CD4-positive, CD25-positive, alpha-beta regulatory T cell (primary cell): ENCODE data around the gene MUC13. TPM values are rescaled to one million over a fixed set of nuclear protein-coding genes. Genes with fewer than 3 reads are reported as not detected.

ENCODE experiments used
- ATAC-seq, 2 donors: fragments of 150-1000 bp; cut with Tn5 transposase; one replicate each; pipeline ENCODE4 v1.10.0; 2021; ENCODE audit warnings: low read depth in 2 of 2, moderate number of reproducible peaks in 2 of 2, moderate library complexity in 1 of 2
- DNase-seq, 3 donors: peaks; one replicate each; pipeline versions ENCODE4 v3.0.0 to v3.0.0-alpha.2; 2012 to 2022; ENCODE audit warnings: mixed read lengths in 1 of 3
- H3K27ac ChIP-seq: one replicate; pipeline ENCODE4 v1.7.0; 2013; ENCODE audit warnings: mild to moderate bottlenecking, low read length; ENCODE audit not compliant: insufficient read depth, poor library complexity, severe bottlenecking
- H3K27me3 ChIP-seq: one replicate; pipeline ENCODE4 v1.7.0; 2013; ENCODE audit warnings: low read length; ENCODE audit not compliant: control insufficient read depth, insufficient read depth
- H3K36me3 ChIP-seq: one replicate; pipeline ENCODE4 v1.7.0; 2013; ENCODE audit warnings: mild to moderate bottlenecking, low read length, moderate library complexity; ENCODE audit not compliant: control insufficient read depth, insufficient read depth
- H3K4me1 ChIP-seq: 2 replicates; pipeline ENCODE4 v1.7.0; 2013; ENCODE audit warnings: mild to moderate bottlenecking, low read length; ENCODE audit not compliant: insufficient read depth, control insufficient read depth, poor library complexity, severe bottlenecking
- H3K4me3 ChIP-seq: one replicate; pipeline ENCODE4 v1.7.0; 2013; ENCODE audit warnings: low read depth, mild to moderate bottlenecking, low read length, moderate library complexity
- H3K9me3 ChIP-seq, 2 experiments: 1 replicate in 1 of 2; 2 replicates in 1 of 2; pipeline ENCODE4 v1.7.0; 2013; ENCODE audit warnings: low read length in 2 of 2, mild to moderate bottlenecking in 1 of 2, moderate library complexity in 1 of 2; ENCODE audit not compliant: control insufficient read depth in 2 of 2
- H3K27ac Mint-ChIP-seq, 3 donors: one replicate each; pipeline ENCODE4 v1.8.0; 2020 to 2022; ENCODE audit warnings: mild to moderate bottlenecking in 3 of 3, mixed read lengths in 3 of 3, moderate library complexity in 2 of 3
- H3K27me3 Mint-ChIP-seq: one replicate; pipeline ENCODE4 v1.8.0; 2022; ENCODE audit warnings: mild to moderate bottlenecking, mixed read lengths
- H3K36me3 Mint-ChIP-seq: one replicate; pipeline ENCODE4 v1.8.0; 2020; ENCODE audit warnings: mixed read lengths
- H3K4me1 Mint-ChIP-seq, 4 donors: one replicate each; pipeline ENCODE4 v1.8.0; 2020 to 2022; ENCODE audit warnings: mixed read lengths in 4 of 4, mild to moderate bottlenecking in 1 of 4
- H3K4me3 Mint-ChIP-seq, 4 donors: one replicate each; pipeline ENCODE4 v1.8.0; 2020 to 2022; ENCODE audit warnings: mild to moderate bottlenecking in 4 of 4, mixed read lengths in 4 of 4, moderate library complexity in 3 of 4
- H3K9me3 Mint-ChIP-seq, 7 donors: one replicate each; pipeline ENCODE4 v1.8.0; 2020 to 2022; ENCODE audit warnings: mixed read lengths in 7 of 7, mild to moderate bottlenecking in 3 of 7, moderate library complexity in 2 of 7
- polyA plus RNA-seq, 4 donors: library from polyadenylated mRNA; unstranded; fragments of 300-500 nt; fragmentation: Illumina TruSeq; gene quantifications; one replicate each; pipeline ENCODE4 v1.2.3, GENCODE V29; 2021
- total RNA-seq: library from RNA; stranded (reverse); gene quantifications from one replicate; pipeline ENCODE4 v1.2.3, GENCODE V29; 2022

MUC13 gene
- total and polyA plus RNA-seq, 5 donors from 2014 or later = 0.49 TPM; not detected in 4

GRCh38 chr3:124886168-124887056 lies 48.1 kb downstream of the MUC13 start:
- H3K27me3 ChIP-seq = peaks cover 15% of the 10 kb centered on the region
- ATAC-seq (peak; percentile 59 to 63), DNase-seq (peak in 2 of 3 donors; percentile 5 to 13)
- Mint-ChIP-seq H3K27ac (no peak overlapping the region), H3K9me3 (peaks cover 0 to 2% (median 0%) of the 10 kb centered on the region in 7 donors), H3K4me1 (peaks cover 0 to 14% (median 4%) of the 10 kb centered on the region in 4 donors), H3K4me3 (peak overlapping the region in 3 of 4 donors; percentile 45 to 71 (median 63)), H3K27me3 (peaks cover 78% of the 10 kb centered on the region), H3K36me3 (no peaks in the 10 kb centered on the region)
- H3K4me3 ChIP-seq = no peak overlapping the region
- peaks cover 6% of the 10 kb centered on the region for H3K4me1 ChIP-seq
- no peak overlapping the region for H3K27ac ChIP-seq
- H3K9me3 ChIP-seq = no peaks in the 10 kb centered on the region
- no peaks in the 10 kb centered on the region for H3K36me3 ChIP-seq

- no peaks in the 10 kb centered on the region for H3K36me3 Mint-ChIP-seq
- ATAC-seq = no peak
- H3K4me1 Mint-ChIP-seq = peaks cover 0 to 14% (median 4%) of the 10 kb centered on the region in 4 donors
- H3K9me3 Mint-ChIP-seq = peaks cover 0 to 3% (median 0%) of the 10 kb centered on the region in 7 donors
- no peak overlapping the region for H3K27ac Mint-ChIP-seq
- H3K27me3 ChIP-seq = peaks cover 15% of the 10 kb centered on the region
- no peaks in the 10 kb centered on the region for H3K36me3 ChIP-seq
- H3K27ac ChIP-seq = no peak overlapping the region
- H3K27me3 Mint-ChIP-seq = peaks cover 72% of the 10 kb centered on the region
- H3K9me3 ChIP-seq = no peaks in the 10 kb centered on the region
- peaks cover 6% of the 10 kb centered on the region for H3K4me1 ChIP-seq
- DNase-seq = no peak
- no peak overlapping the region for H3K4me3 ChIP-seq
- peak overlapping the region; percentile 45 to 81 (median 67) for H3K4me3 Mint-ChIP-seq
Measured at GRCh38 chr3:124885466-124886167, 48.9 kb downstream of the MUC13 start.

- Histone ChIP-seq H3K9me3 (no peaks in the 10 kb centered on the region), H3K27ac (no peak overlapping the region), H3K4me1 (peaks cover 6% of the 10 kb centered on the region), H3K27me3 (peaks cover 15% of the 10 kb centered on the region), H3K4me3 (no peak overlapping the region), H3K36me3 (no peaks in the 10 kb centered on the region)
- DNase-seq (no peak), ATAC-seq (no peak)
- H3K4me1 Mint-ChIP-seq = peaks cover 0 to 14% (median 4%) of the 10 kb centered on the region in 4 donors
- no peaks in the 10 kb centered on the region for H3K36me3 Mint-ChIP-seq
- H3K9me3 Mint-ChIP-seq = peaks cover 0 to 3% (median 0%) of the 10 kb centered on the region in 7 donors
- no peak overlapping the region for H3K4me3 Mint-ChIP-seq
- H3K27ac Mint-ChIP-seq = no peak overlapping the region
- H3K27me3 Mint-ChIP-seq = peaks cover 68% of the 10 kb centered on the region
Measured at GRCh38 chr3:124884474-124885101, 50.0 kb downstream of the MUC13 start.

GRCh38 chr3:124883766-124884473 lies 50.6 kb downstream of the MUC13 start:
- H3K9me3 ChIP-seq = no peaks in the 10 kb centered on the region
- peaks cover 6% of the 10 kb centered on the region for H3K4me1 ChIP-seq
- peaks cover 68% of the 10 kb centered on the region for H3K27me3 Mint-ChIP-seq
- H3K4me1 Mint-ChIP-seq = peaks cover 2 to 17% (median 7%) of the 10 kb centered on the region in 4 donors
- H3K9me3 Mint-ChIP-seq = peaks cover 0 to 3% (median 0%) of the 10 kb centered on the region in 7 donors
- no peaks in the 10 kb centered on the region for H3K36me3 ChIP-seq
- H3K4me3 ChIP-seq = no peak overlapping the region
- H3K27ac Mint-ChIP-seq = no peak overlapping the region
- no peak overlapping the region for H3K27ac ChIP-seq
- H3K36me3 Mint-ChIP-seq = no peaks in the 10 kb centered on the region
- no peak for ATAC-seq
- H3K27me3 ChIP-seq = peaks cover 12% of the 10 kb centered on the region
- DNase-seq = no peak
- H3K4me3 Mint-ChIP-seq = no peak overlapping the region

GRCh38 chr3:124882816-124883747 lies 51.5 kb downstream of the MUC13 start:
- Mint-ChIP-seq H3K9me3 (peaks cover 0 to 3% (median 0%) of the 10 kb centered on the region in 7 donors), H3K27me3 (peaks cover 67% of the 10 kb centered on the region), H3K4me1 (peaks cover 5 to 18% (median 10%) of the 10 kb centered on the region in 4 donors), H3K27ac (no peak overlapping the region), H3K4me3 (no peak overlapping the region), H3K36me3 (no peaks in the 10 kb centered on the region)
- Histone ChIP-seq H3K4me3 (no peak overlapping the region), H3K9me3 (no peaks in the 10 kb centered on the region), H3K4me1 (peaks cover 6% of the 10 kb centered on the region), H3K27ac (no peak overlapping the region), H3K27me3 (peaks cover 10% of the 10 kb centered on the region), H3K36me3 (no peaks in the 10 kb centered on the region)
- DNase-seq (no peak), ATAC-seq (no peak)

GRCh38 chr3:124881976-124882697 lies 52.4 kb downstream of the MUC13 start:
- peak overlapping the region in 1 of 3 donors; percentile 20 for H3K27ac Mint-ChIP-seq
- H3K36me3 ChIP-seq = no peaks in the 10 kb centered on the region
- DNase-seq (no peak), ATAC-seq (no peak)
- peak overlapping the region in 1 of 4 donors; percentile 38 for H3K4me3 Mint-ChIP-seq
- H3K27me3 Mint-ChIP-seq = peaks cover 63% of the 10 kb centered on the region
- peaks cover 5 to 12% (median 8%) of the 10 kb centered on the region in 4 donors for H3K4me1 Mint-ChIP-seq
- no peaks in the 10 kb centered on the region for H3K36me3 Mint-ChIP-seq
- H3K9me3 ChIP-seq = no peaks in the 10 kb centered on the region
- peaks cover 0 to 2% (median 0%) of the 10 kb centered on the region in 7 donors for H3K9me3 Mint-ChIP-seq
- H3K4me3 ChIP-seq = no peak overlapping the region
- no peak overlapping the region for H3K27ac ChIP-seq
- peaks cover under 1% of the 10 kb centered on the region for H3K4me1 ChIP-seq
- peaks cover 9% of the 10 kb centered on the region for H3K27me3 ChIP-seq
